H1 (cell line): Measurements from ENCODE around the gene PDE4D. TPM values are rescaled to one million over a fixed set of nuclear protein-coding genes. Genes with fewer than 3 reads are reported as not detected.

Experiments used
- ASH2L ChIP-seq: fragments of 200-600, 300-600 bp; sonication (generic); IDR thresholded peaks from one replicate; pipeline ENCODE4 v1.7.1; 2017; ENCODE audit warnings: low read length
- TEAD4 ChIP-seq: IDR thresholded peaks from 2 replicates; pipeline ENCODE4 v1.6.1; 2012; ENCODE audit warnings: low read depth, low read length, inconsistent platforms, mixed read lengths
- polyA plus RNA-seq, 7 experiments: library from polyadenylated mRNA; depleted of rRNA in 3 of 7; stranded (reverse) in 5 of 7; unstranded in 2 of 7; fragments of >200 nt in 5 of 7; fragments of 200-250 nt in 2 of 7; gene quantifications; 1 replicate in 5 of 7; 2 replicates in 1 of 7; 4 replicates in 1 of 7; pipeline versions ENCODE4 v1.2.1 to v1.2.3, GENCODE V29; 2011 to 2013; ENCODE audit warnings: missing spikeins in 2 of 7, mixed read lengths in 2 of 7
- total RNA-seq: library from RNA; stranded (reverse); fragmentation: NEBNext Ultra II Directional; extraction: Animal tissue kit (Norgen Biotek cat#: 25700); gene quantifications from 2 replicates; pipeline ENCODE4 v1.2.1, GENCODE V29; 2021

PDE4D gene
- total and polyA plus RNA-seq, 2 of the 8 experiments (the other 6 are each of a cell fraction or from before 2014, with no cell fraction given) = 2.3 to 3.7 TPM

- TF ChIP-seq TEAD4 (no peak), ASH2L (no peak)
These were observed 792.7 kb downstream of the PDE4D start (continued) for GRCh38 chr5:59100875-59101274.
